Memory B cell (primary cell): ENCODE data around the gene UMODL1.

Source experiments
- ATAC-seq: fragments of 150-1000 bp; cut with Tn5 transposase; 2 replicates; pipeline ENCODE4 v1.10.0; 2021; ENCODE audit warnings: low read depth, mild to moderate bottlenecking, moderate library complexity
- DNase-seq, 2 donors: peaks; one replicate each; pipeline ENCODE4 v3.0.0; 2022; ENCODE audit warnings: low spot score in 2 of 2
- H3K27ac Mint-ChIP-seq: one replicate; pipeline ENCODE4 v1.8.0; 2022; ENCODE audit warnings: mild to moderate bottlenecking, moderate library complexity, mixed read lengths
- H3K27me3 Mint-ChIP-seq: one replicate; pipeline ENCODE4 v1.8.0; 2022; ENCODE audit warnings: mixed read lengths
- H3K36me3 Mint-ChIP-seq: one replicate; pipeline ENCODE4 v1.8.0; 2022; ENCODE audit warnings: mild to moderate bottlenecking, mixed read lengths
- H3K4me1 Mint-ChIP-seq: one replicate; pipeline ENCODE4 v1.8.0; 2022; ENCODE audit warnings: mixed read lengths
- H3K4me3 Mint-ChIP-seq: one replicate; pipeline ENCODE4 v1.8.0; 2022; ENCODE audit warnings: mild to moderate bottlenecking, moderate library complexity, mixed read lengths
- H3K9me3 Mint-ChIP-seq: one replicate; pipeline ENCODE4 v1.8.0; 2022; ENCODE audit warnings: mixed read lengths

UMODL1 gene

DNA sequence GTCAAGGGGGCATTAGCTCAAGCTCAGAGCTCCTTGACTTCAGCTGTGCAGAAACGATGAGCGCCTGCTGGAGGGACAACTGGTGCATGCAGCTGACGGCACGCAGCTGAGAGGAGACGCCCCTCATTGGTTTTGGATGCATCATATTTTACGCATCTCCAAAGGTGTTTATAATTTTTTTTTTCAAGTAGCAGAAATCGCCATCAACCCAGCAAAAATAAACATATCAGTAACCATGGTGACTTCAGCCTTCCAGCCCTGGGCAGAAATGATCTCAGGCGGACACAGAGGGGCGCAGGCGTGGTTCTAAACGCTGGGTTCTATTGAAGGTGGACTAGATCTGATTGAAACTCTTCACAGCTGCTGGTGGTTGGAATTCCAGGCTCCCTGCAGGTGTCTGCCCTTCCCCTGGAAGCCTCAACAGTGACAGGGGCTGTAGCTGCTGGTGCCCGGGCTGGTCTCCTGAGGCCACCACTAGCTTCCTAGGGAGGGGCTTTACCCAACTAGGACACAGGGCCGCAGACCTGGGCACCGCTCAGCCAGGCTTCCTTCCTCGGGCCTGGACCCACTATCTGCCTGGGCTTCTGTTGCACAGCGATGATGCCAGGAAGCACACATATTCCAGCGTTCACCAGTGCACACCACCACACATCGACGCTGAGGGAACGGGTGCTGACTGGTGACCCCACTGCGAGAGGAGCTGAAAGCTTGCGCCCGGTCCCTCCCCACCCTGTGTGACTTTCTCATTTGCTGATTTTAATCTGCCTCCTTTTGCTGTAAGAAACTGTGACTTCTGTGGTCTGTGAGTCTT lies 84.1 kb downstream of the UMODL1 start:
- Mint-ChIP-seq H3K9me3 (no peaks in the 10 kb centered on the region), H3K4me1 (no peaks in the 10 kb centered on the region), H3K4me3 (no peak overlapping the region), H3K36me3 (no peaks in the 10 kb centered on the region), H3K27ac (no peak overlapping the region), H3K27me3 (peaks cover 23% of the 10 kb centered on the region)
- ATAC-seq = peak; percentile 21
- no peak for DNase-seq

DNA sequence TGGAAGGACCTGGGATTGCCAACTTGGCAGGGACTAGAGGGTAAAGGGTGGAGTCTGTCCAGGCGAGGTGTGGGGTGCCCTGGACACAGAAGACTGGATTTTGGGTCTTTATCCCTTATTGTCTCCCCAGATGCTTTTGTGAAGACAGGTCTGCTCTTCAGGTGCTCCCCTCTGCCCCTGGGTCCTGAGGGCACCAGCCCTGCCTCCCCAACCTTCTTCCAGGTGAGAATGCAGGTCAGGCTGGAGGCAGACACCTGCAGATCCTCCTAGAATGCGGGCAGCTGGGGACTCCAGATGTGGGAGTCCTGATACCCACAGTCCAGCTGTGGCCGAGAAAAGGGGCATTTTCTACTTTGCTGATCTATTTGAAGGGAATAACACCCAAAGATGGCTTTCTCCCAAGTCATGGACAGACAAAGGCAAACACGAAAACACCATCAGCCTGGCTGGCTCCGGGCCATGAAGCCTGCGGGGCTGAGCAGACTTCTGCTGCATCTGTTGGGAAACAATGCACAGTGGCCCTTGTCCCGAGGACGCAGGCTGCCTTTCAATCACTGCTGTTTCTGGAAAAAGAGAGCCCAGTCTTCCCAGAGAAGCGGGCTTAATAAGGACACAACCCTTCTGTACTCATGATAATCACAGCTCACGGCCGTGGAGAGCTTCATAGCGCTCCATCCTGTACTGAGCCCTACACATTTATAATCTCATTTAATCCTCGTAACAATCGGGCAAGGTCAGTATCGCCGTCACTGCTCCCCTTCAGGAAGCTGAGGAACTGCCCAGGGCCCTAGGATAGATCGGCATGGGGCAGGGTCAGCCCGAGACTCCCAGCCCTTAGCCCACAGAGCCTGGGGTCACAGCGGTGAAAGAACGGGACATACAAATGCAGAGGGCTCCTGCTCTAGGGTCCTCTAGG lies 85.8 kb downstream of the UMODL1 start:
- Mint-ChIP-seq H3K36me3 (no peaks in the 10 kb centered on the region), H3K4me3 (no peak overlapping the region), H3K4me1 (peaks cover 7% of the 10 kb centered on the region), H3K9me3 (no peaks in the 10 kb centered on the region), H3K27ac (no peak overlapping the region), H3K27me3 (peaks cover 26% of the 10 kb centered on the region)
- DNase-seq (no peak), ATAC-seq (no peak)

DNA sequence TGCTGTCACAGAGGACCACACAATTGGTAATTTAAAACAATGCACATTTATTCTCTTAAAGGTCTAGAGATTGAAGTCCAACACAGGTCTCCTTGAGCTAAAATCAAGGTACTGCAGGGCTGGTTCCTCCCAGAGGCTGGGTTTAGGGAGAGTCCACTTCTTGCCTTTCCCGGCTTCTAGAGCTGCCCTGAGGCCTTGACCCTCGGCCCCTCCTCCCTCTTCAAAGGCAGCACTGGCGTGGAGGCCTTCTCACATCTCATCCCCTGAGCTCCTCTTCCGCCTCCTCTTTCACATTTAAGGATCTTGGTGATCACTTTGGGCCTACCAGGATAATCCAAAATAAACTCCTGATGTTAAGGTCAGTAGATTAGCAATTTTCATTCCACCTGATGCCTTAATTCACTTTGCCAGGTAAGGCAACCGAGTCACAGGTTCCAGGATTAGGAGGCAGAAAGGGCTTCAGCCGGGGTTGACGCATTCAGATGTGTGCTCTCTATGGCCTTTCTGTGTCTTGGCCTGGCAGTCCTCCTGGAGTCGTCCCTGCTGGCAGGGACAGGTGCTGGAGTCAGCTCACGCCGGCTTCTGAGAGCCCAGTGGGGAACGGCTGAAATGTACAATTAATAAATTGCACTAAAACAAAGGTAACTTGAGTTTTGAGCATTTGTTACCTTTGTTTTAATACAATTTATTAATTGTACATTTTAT lies 86.6 kb downstream of the UMODL1 start:
- H3K27ac Mint-ChIP-seq = no peak overlapping the region

DNA sequence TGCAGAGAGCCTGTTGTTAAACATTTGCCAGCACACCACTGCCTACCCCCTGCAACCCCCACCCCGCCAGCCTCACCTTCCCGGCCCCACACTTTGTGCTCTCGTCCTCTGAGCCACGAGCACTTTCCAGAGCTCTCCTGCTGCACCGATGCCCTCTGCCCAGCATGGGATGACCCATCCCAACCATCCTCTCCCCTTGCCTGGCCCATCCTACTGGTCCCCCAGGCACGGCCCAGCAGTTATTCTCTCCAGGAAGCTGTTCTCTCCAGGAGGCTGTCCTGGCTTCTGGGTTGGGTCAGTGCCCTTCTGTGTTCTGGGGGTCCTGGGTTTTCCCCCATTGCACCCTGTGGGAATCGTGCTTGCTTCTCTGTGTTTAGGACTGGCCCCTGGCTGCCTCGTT lies 87.7 kb downstream of the UMODL1 start:
- no peaks in the 10 kb centered on the region for H3K36me3 Mint-ChIP-seq
- H3K27me3 Mint-ChIP-seq = peaks cover 17% of the 10 kb centered on the region
- H3K27ac Mint-ChIP-seq = no peak overlapping the region
- ATAC-seq = no peak
- H3K4me3 Mint-ChIP-seq = no peak overlapping the region
- H3K9me3 Mint-ChIP-seq = no peaks in the 10 kb centered on the region
- DNase-seq = no peak
- H3K4me1 Mint-ChIP-seq = peaks cover 20% of the 10 kb centered on the region

More for the DNA sequence above, 86.6 kb downstream of the UMODL1 start:
- DNase-seq = no peak
- Mint-ChIP-seq H3K4me1 (peaks cover 15% of the 10 kb centered on the region), H3K9me3 (no peaks in the 10 kb centered on the region), H3K4me3 (no peak overlapping the region), H3K36me3 (no peaks in the 10 kb centered on the region), H3K27me3 (peaks cover 22% of the 10 kb centered on the region)
- no peak for ATAC-seq

DNA sequence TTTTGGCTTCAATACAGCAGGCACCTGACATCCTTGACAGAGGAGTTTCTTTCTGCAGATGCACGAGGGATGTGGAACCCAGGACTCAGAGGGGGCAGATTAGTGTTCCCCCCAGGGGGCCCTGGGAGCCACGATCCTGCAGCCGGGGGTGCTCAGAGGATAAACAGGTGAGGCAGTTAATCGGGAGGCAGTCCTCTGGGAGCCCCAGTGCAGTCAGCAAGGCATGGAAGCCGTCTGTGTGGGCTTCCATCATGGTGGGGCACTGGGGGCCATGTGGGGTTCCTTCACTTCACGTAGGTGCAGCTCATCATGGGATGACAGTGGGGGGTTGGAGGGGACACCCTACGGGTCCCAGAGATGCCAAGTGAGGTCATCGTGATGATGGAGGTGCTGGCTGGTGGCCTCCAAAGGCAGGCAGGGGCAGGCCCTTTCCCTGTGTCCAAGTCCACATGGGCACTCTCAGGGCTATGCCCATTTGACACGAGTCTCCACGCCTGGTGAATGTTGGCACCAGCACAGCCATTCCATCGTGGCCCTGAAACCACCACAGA lies 88.5 kb downstream of the UMODL1 start:
- DNase-seq = no peak
- Mint-ChIP-seq H3K27me3 (peaks cover 15% of the 10 kb centered on the region), H3K9me3 (no peaks in the 10 kb centered on the region), H3K4me1 (peaks cover 24% of the 10 kb centered on the region), H3K4me3 (no peak overlapping the region), H3K36me3 (no peaks in the 10 kb centered on the region), H3K27ac (no peak overlapping the region)
- no peak for ATAC-seq

DNA sequence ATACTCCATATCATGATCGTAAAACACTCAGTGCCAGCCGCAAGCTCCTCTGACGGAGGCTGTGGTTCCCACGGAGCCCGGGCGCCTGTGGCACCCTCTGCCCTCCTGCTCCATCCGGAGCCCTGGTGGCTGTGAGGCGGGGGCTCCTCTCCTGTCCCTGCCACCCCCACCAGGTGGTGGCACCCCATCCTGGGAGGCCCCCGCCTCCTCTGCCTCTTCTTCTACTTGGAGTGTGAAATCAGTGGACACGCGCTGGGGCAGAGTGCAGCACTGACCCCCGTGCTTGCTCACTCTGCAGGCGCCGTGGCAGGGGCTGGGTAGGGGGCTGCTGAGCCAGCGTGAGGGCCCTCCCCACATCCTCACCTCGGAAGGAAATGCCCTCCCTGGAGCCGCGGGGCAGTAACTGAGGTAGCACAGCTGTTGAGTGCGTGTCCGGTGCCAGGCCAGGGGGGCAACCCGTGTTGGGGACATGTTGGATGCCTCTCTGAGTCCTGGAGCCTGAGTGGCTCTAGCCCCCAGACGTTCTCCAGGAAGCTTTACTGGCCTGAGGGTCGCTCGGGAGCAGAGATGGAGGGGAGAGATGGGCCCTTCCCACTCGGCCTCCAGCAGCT lies 89.1 kb downstream of the UMODL1 start:
- Mint-ChIP-seq H3K4me1 (peaks cover 25% of the 10 kb centered on the region), H3K4me3 (no peak overlapping the region)
- no peak for ATAC-seq

DNA sequence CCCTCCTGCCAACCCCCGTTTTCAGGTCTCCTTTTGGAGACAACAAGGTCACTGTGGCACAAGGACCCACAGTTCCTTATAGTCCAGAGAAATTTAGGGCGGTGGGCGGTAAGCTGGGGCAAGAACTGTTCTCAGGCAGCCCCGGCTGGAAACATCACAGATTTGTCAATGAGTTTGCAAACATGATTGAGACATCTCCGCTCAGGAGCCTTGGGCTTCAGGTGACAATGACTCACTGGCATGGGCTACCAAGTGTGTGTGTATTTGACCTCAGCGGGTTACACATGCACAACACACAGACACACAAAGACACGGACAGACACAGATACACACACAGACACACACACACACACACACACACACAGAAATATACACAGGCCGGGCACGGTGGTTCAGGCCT lies 89.6 kb downstream of the UMODL1 start:
- DNase-seq (no peak), ATAC-seq (no peak)
- Mint-ChIP-seq H3K27me3 (peaks cover 14% of the 10 kb centered on the region), H3K9me3 (no peaks in the 10 kb centered on the region), H3K4me1 (peaks cover 25% of the 10 kb centered on the region), H3K36me3 (no peaks in the 10 kb centered on the region), H3K27ac (no peak overlapping the region), H3K4me3 (no peak overlapping the region)

More for the DNA sequence above, 89.1 kb downstream of the UMODL1 start:
- Mint-ChIP-seq H3K27ac (no peak overlapping the region), H3K27me3 (peaks cover 15% of the 10 kb centered on the region), H3K36me3 (no peaks in the 10 kb centered on the region), H3K9me3 (no peaks in the 10 kb centered on the region)
- no peak for DNase-seq

DNA sequence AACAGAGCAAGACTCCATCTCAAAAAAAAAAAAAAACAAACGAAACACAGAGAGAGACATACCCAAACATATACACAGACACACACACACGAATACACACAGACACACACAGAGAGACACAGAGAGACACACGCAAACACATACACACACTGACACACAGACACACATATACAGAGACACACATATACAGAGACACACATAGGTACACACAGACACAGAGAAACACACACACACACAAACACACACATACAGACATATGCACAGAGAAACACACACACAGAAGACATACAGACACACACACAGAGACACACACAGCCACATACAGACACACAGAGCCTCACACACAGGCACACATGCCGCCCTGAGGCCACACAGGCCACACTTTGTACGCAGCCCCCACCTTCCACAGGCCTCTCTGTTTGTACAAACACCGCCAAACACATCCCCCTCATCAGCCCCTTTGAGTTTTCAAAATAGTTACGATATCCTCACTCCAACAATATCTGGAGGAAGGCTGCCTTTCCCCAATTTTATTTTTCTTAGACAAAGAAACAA lies 90.4 kb downstream of the UMODL1 start:
- DNase-seq (no peak), ATAC-seq (no peak)
- Mint-ChIP-seq H3K27me3 (peaks cover 11% of the 10 kb centered on the region), H3K4me1 (peaks cover 25% of the 10 kb centered on the region), H3K36me3 (no peaks in the 10 kb centered on the region), H3K27ac (no peak overlapping the region), H3K9me3 (no peaks in the 10 kb centered on the region), H3K4me3 (no peak overlapping the region)

DNA sequence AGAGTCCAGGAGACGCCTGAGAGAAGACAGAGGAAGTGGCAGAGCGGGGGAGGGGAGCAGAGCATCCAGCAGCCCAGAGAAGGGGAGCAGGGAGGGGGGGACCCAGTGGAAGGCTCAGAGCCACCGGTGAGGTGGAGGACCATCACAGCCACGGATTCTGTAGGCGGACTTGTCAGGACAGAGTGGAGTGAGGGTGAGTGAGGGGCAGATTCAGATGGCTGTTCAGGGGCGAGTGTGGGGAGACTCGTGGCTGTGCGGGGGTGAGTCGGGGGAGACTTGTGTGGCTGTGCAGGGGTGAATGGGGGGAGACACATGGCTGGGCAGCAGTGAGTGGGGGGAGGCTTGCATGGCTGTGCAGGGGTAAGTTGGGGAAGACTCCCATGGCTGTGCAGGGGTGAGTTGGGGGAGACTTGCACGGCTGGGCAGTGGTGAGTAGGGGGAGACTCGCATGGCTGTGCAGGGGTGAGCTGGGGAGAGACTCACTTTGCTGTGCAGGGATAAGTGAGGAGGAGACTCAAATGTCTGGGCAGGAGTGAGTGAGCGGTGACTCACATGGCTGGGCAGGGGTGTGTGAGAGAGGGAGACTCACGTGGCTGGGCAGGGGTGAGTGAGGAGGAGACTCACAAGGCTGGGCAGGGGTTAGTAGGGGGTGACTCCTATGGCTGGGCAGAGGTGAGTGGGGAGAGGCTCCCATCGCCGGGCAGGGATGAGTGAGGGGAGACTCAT lies 91.0 kb downstream of the UMODL1 start:
- no peak for DNase-seq
- peak overlapping the region; percentile 70 for H3K27ac Mint-ChIP-seq
- H3K36me3 Mint-ChIP-seq = no peaks in the 10 kb centered on the region
- peaks cover 25% of the 10 kb centered on the region for H3K4me1 Mint-ChIP-seq
- ATAC-seq = no peak
- H3K9me3 Mint-ChIP-seq = no peaks in the 10 kb centered on the region
- peaks cover 11% of the 10 kb centered on the region for H3K27me3 Mint-ChIP-seq
- no peak overlapping the region for H3K4me3 Mint-ChIP-seq

DNA sequence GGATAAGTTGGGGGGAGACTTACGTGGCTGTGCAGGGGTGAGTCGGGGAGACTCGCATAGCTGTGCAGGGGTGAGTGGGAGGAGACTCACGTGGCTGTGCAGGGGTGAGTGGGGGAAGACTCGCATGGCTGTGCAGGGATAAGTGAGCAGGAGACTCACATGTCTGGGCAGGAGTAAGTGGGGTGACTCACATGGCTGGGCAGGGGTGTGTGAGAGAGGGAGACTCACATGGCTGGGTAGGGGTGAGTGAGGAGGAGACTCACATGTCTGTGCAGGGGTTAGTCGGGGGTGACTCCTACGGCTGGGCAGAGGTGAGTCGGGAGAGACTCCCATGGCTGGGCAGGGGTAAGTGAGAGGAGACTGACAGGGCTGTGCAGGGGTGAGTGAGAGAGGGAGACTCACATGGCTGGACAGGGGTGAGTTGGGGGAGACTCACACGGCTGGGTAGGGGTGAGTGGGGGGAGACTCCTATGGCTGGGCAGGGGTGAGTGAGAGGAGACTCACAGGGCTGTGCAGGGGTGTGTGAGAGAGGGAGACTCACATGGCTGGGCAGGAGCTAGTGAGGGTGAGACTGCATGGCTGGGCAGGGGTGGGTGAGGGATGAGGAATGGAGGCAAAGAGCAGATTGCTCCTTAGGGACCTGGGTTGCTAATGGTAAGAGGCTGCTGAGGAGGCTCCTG lies 91.9 kb downstream of the UMODL1 start:
- DNase-seq (no peak), ATAC-seq (no peak)
- H3K27ac Mint-ChIP-seq = peak overlapping the region; percentile 70
- peaks cover 8% of the 10 kb centered on the region for H3K27me3 Mint-ChIP-seq
- H3K9me3 Mint-ChIP-seq = no peaks in the 10 kb centered on the region
- H3K4me3 Mint-ChIP-seq = no peak overlapping the region
- H3K36me3 Mint-ChIP-seq = no peaks in the 10 kb centered on the region
- H3K4me1 Mint-ChIP-seq = peaks cover 25% of the 10 kb centered on the region

DNA sequence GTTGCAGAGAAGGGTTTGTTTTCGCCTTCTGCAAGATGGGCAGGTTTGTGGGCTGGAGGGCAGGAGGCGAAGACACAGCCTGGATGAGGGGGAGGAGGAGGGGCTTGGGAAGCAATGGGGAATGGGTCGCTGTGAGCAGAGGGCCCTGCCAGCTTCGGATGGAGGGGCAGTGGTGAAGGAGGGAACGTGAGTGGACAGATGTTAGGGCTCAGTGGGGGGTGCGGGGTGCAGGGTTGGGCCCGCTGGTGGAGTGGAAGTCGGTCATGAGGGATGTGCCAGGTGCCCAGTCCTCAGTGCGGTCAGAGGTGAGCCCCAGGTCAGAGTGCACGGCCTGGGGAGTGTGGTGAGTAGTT lies 92.4 kb downstream of the UMODL1 start:
- H3K36me3 Mint-ChIP-seq = no peaks in the 10 kb centered on the region

DNA sequence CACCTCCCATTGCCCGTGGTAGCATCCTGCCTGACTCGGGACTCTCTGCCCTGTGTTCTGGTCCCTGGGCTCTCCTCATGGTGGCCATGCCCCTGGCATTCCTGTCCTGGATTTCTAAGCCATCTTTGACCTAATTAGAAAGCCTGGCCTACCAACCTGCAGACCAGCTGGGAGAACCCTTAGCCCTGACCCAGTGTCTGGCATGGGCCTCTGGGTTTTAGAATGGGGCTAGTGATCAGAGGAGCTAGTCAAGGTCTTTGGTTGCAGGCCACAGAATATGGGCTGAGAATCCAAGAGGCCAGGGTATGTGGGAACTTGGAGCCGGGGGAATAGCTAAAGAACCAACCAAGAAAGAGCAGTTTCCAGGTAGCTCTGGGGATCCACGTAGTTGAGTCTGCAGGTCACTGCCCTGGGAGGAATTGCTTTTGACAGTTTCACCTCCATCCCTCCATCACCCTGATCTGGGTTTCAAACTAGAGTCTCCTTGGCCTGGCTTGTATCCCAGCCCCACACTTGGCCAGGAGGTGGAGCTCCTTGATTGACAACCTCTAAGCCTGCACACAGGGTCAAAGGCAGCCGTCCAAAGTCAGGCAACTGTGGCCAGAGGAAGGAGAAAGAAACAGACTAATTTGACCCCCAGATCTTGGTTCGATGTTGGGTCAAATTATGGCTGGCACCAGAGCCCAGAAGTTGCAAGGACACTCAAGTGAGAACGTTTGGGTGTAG lies 93.1 kb downstream of the UMODL1 start:
- ATAC-seq = peak; percentile 95
- Mint-ChIP-seq H3K4me3 (no peak overlapping the region), H3K36me3 (no peaks in the 10 kb centered on the region), H3K27ac (no peak overlapping the region), H3K9me3 (no peaks in the 10 kb centered on the region), H3K27me3 (peaks cover 3% of the 10 kb centered on the region), H3K4me1 (peaks cover 25% of the 10 kb centered on the region)
- DNase-seq = peak; percentile 53 to 59

More for the DNA sequence above, 92.4 kb downstream of the UMODL1 start:
- Mint-ChIP-seq H3K4me3 (no peak overlapping the region), H3K27me3 (peaks cover 8% of the 10 kb centered on the region), H3K4me1 (peaks cover 25% of the 10 kb centered on the region), H3K9me3 (no peaks in the 10 kb centered on the region), H3K27ac (no peak overlapping the region)
- DNase-seq (no peak), ATAC-seq (no peak)
